Stomach (tissue), 4 donors: ENCODE measurements around the gene RBMS1.

ENCODE experiments used
- EP300 ChIP-seq: sonication (generic); formaldehyde crosslinking; IDR thresholded peaks from one replicate; pipeline ENCODE4 v1.6.1; 2017; ENCODE audit warnings: antibody characterized with exemption
- TF ChIP-seq, protein P1 (sequence below), 7 experiments: fragments of 450-650 bp in 4 of 7; fragments of 200-600 bp in 3 of 7; sonication (generic) in 3 of 7; IDR thresholded peaks; one replicate each; pipeline ENCODE4 v1.5.1; 2016 to 2019; ENCODE audit warnings: antibody characterized with exemption in 7 of 7, control low read depth in 2 of 7, mild to moderate bottlenecking in 1 of 7

DNA sequence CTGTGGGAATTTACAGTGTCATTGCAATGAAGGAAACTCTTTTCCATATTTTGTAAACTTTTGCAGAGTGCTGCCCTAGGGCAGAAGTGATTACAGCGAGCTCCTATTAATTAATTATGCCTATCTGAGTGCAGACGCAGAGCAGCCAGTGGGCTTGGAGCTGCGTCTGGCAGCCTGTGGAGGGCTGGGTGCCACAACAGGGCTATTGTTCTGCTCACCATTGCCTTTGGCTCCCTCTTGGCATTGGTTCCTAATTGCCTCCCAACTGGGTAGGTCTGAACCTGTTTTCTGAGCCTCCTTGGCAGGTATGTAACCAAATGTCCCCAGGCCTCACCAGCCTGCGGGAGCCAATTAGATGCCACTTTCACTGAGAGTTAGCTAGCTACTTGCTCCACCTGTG is 267.9 kb downstream of the RBMS1 start:
- TF ChIP-seq, protein P1, sequence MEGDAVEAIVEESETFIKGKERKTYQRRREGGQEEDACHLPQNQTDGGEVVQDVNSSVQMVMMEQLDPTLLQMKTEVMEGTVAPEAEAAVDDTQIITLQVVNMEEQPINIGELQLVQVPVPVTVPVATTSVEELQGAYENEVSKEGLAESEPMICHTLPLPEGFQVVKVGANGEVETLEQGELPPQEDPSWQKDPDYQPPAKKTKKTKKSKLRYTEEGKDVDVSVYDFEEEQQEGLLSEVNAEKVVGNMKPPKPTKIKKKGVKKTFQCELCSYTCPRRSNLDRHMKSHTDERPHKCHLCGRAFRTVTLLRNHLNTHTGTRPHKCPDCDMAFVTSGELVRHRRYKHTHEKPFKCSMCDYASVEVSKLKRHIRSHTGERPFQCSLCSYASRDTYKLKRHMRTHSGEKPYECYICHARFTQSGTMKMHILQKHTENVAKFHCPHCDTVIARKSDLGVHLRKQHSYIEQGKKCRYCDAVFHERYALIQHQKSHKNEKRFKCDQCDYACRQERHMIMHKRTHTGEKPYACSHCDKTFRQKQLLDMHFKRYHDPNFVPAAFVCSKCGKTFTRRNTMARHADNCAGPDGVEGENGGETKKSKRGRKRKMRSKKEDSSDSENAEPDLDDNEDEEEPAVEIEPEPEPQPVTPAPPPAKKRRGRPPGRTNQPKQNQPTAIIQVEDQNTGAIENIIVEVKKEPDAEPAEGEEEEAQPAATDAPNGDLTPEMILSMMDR (IDR thresholded peaks at IDR 0.05): no peak
- no peak for TF ChIP-seq EP300
